Activated T-helper 2 cell treated with anti-CD3 and anti-CD28 coated beads, Interferon-gamma antibody, Interleukin-2, Interleukin-4, amounts not matched to agents 10 μg/mL and 5 μg/mL and 100 μg/mL, durations not matched to agents 14 hours and 24 hours and 36 hours (primary cell): ENCODE data around the gene MRPL27. TPM values are rescaled to one million over a fixed set of nuclear protein-coding genes. Genes with fewer than 3 reads are reported as not detected.

Experiments
- DNase-seq: peaks from one replicate; pipeline ENCODE4 v3.0.0; 2021; ENCODE audit warnings: low spot score
- H3K27ac Mint-ChIP-seq: one replicate; pipeline ENCODE4 v1.8.0; 2021; ENCODE audit warnings: mixed read lengths
- H3K27me3 Mint-ChIP-seq: one replicate; pipeline ENCODE4 v1.8.0; 2021; ENCODE audit warnings: low read depth, mixed read lengths
- H3K36me3 Mint-ChIP-seq: one replicate; pipeline ENCODE4 v1.8.0; 2021; ENCODE audit warnings: low read depth, mixed read lengths
- H3K4me1 Mint-ChIP-seq: one replicate; pipeline ENCODE4 v1.8.0; 2021; ENCODE audit warnings: low read depth, mixed read lengths
- H3K4me3 Mint-ChIP-seq: one replicate; pipeline ENCODE4 v1.8.0; 2021; ENCODE audit warnings: low read depth, mild to moderate bottlenecking, moderate library complexity, mixed read lengths
- H3K9me3 Mint-ChIP-seq: one replicate; pipeline ENCODE4 v1.8.0; 2021; ENCODE audit warnings: mixed read lengths
- intact Hi-C: fragments of 100-400 bp; cut with micrococcal nuclease; formaldehyde crosslinking; loops from one replicate; pipeline ENCODE4 v1.15.1; 2023
- total RNA-seq: library from RNA; stranded (reverse); gene quantifications from 2 replicates; pipeline ENCODE4 v1.2.3, GENCODE V29; 2022

The MRPL27 gene
- total RNA-seq, 1 donor from 2014 or later, result 95.6 TPM

GRCh38 chr17:50364061-50364458, 8.9 kb downstream of the MRPL27 start:
- no peaks in the 10 kb centered on the region for H3K27me3 Mint-ChIP-seq
- intact Hi-C loops, result no loop called here
- H3K36me3 Mint-ChIP-seq, result peaks cover 58% of the 10 kb centered on the region
- no peak overlapping the region for H3K4me3 Mint-ChIP-seq
- DNase-seq, result no peak
- peaks cover 10% of the 10 kb centered on the region for H3K4me1 Mint-ChIP-seq
- H3K9me3 Mint-ChIP-seq, result no peaks in the 10 kb centered on the region
- no peak overlapping the region for H3K27ac Mint-ChIP-seq

- Mint-ChIP-seq H3K4me1 (peaks cover 10% of the 10 kb centered on the region), H3K36me3 (peaks cover 57% of the 10 kb centered on the region), H3K27ac (no peak overlapping the region), H3K9me3 (no peaks in the 10 kb centered on the region), H3K4me3 (no peak overlapping the region), H3K27me3 (no peaks in the 10 kb centered on the region)
- no peak for DNase-seq
- intact Hi-C loops, result no loop called here
These were observed 9.5 kb downstream of the MRPL27 start for GRCh38 chr17:50363217-50364060.

GRCh38 chr17:50362661-50363060, 10.3 kb downstream of the MRPL27 start:
- peaks cover 10% of the 10 kb centered on the region for H3K4me1 Mint-ChIP-seq
- no peak for DNase-seq
- intact Hi-C loops, result no loop called here
- H3K9me3 Mint-ChIP-seq, result no peaks in the 10 kb centered on the region
- no peak overlapping the region for H3K4me3 Mint-ChIP-seq
- peaks cover 56% of the 10 kb centered on the region for H3K36me3 Mint-ChIP-seq
- H3K27me3 Mint-ChIP-seq, result no peaks in the 10 kb centered on the region
- peak overlapping the region; percentile 85 for H3K27ac Mint-ChIP-seq

GRCh38 chr17:50361561-50362480, 11.2 kb downstream of the MRPL27 start:
- H3K4me1 Mint-ChIP-seq, result peaks cover 10% of the 10 kb centered on the region
- intact Hi-C loops, result no loop called here
- H3K27ac Mint-ChIP-seq, result peak overlapping the region; percentile 85
- H3K4me3 Mint-ChIP-seq, result no peak overlapping the region
- no peaks in the 10 kb centered on the region for H3K27me3 Mint-ChIP-seq
- no peaks in the 10 kb centered on the region for H3K9me3 Mint-ChIP-seq
- peaks cover 57% of the 10 kb centered on the region for H3K36me3 Mint-ChIP-seq
- peak; percentile 46 for DNase-seq

- H3K9me3 Mint-ChIP-seq, result no peaks in the 10 kb centered on the region
- H3K36me3 Mint-ChIP-seq, result peaks cover 63% of the 10 kb centered on the region
- peaks cover 10% of the 10 kb centered on the region for H3K4me1 Mint-ChIP-seq
- H3K4me3 Mint-ChIP-seq, result no peak overlapping the region
- H3K27me3 Mint-ChIP-seq, result no peaks in the 10 kb centered on the region
- no peak overlapping the region for H3K27ac Mint-ChIP-seq
- intact Hi-C loops, result no loop called here
- no peak for DNase-seq
These were observed 12.4 kb downstream of the MRPL27 start for GRCh38 chr17:50360486-50361115.

GRCh38 chr17:50359998-50360461, 13.0 kb downstream of the MRPL27 start:
- no peaks in the 10 kb centered on the region for H3K9me3 Mint-ChIP-seq
- no peak overlapping the region for H3K27ac Mint-ChIP-seq
- no peaks in the 10 kb centered on the region for H3K27me3 Mint-ChIP-seq
- intact Hi-C loops, result no loop called here
- peaks cover 62% of the 10 kb centered on the region for H3K36me3 Mint-ChIP-seq
- H3K4me1 Mint-ChIP-seq, result peaks cover 10% of the 10 kb centered on the region
- no peak overlapping the region for H3K4me3 Mint-ChIP-seq
- no peak for DNase-seq

- peaks cover 10% of the 10 kb centered on the region for H3K4me1 Mint-ChIP-seq
- no peak for DNase-seq
- intact Hi-C loops, result no loop called here
- H3K27ac Mint-ChIP-seq, result peak overlapping the region; percentile 63
- no peaks in the 10 kb centered on the region for H3K27me3 Mint-ChIP-seq
- no peaks in the 10 kb centered on the region for H3K9me3 Mint-ChIP-seq
- H3K4me3 Mint-ChIP-seq, result no peak overlapping the region
- H3K36me3 Mint-ChIP-seq, result peaks cover 63% of the 10 kb centered on the region
These were observed 13.8 kb downstream of the MRPL27 start for GRCh38 chr17:50359005-50359699.

- H3K27me3 Mint-ChIP-seq, result no peaks in the 10 kb centered on the region
- no peak overlapping the region for H3K27ac Mint-ChIP-seq
- peaks cover 10% of the 10 kb centered on the region for H3K4me1 Mint-ChIP-seq
- intact Hi-C loops, result no loop called here
- H3K36me3 Mint-ChIP-seq, result peaks cover 67% of the 10 kb centered on the region
- DNase-seq, result no peak
- H3K9me3 Mint-ChIP-seq, result no peaks in the 10 kb centered on the region
- H3K4me3 Mint-ChIP-seq, result no peak overlapping the region
These were observed 14.8 kb downstream of the MRPL27 start for GRCh38 chr17:50358177-50358576.

GRCh38 chr17:50356892-50357510, 16.0 kb downstream of the MRPL27 start:
- no peak for DNase-seq
- intact Hi-C loops, result no loop called here
- Mint-ChIP-seq H3K4me3 (no peak overlapping the region), H3K27ac (no peak overlapping the region), H3K36me3 (peaks cover 66% of the 10 kb centered on the region), H3K9me3 (no peaks in the 10 kb centered on the region), H3K4me1 (peaks cover 3% of the 10 kb centered on the region), H3K27me3 (no peaks in the 10 kb centered on the region)

GRCh38 chr17:50356418-50356817, 16.6 kb downstream of the MRPL27 start:
- DNase-seq, result no peak
- Mint-ChIP-seq H3K4me3 (no peak overlapping the region), H3K9me3 (no peaks in the 10 kb centered on the region), H3K4me1 (peaks cover 1% of the 10 kb centered on the region), H3K27me3 (no peaks in the 10 kb centered on the region), H3K36me3 (peaks cover 68% of the 10 kb centered on the region), H3K27ac (no peak overlapping the region)
- intact Hi-C loops, result no loop called here

GRCh38 chr17:50355701-50356341, 17.2 kb downstream of the MRPL27 start:
- Mint-ChIP-seq H3K27me3 (no peaks in the 10 kb centered on the region), H3K9me3 (no peaks in the 10 kb centered on the region), H3K4me3 (no peak overlapping the region), H3K4me1 (peaks cover 4% of the 10 kb centered on the region), H3K36me3 (peaks cover 67% of the 10 kb centered on the region), H3K27ac (no peak overlapping the region)
- intact Hi-C loops, result no loop called here
- DNase-seq, result no peak
